IMR-90 (cell line): Measurements from ENCODE around the gene ASB6. TPM values are rescaled to one million over a fixed set of nuclear protein-coding genes. Genes with fewer than 3 reads are reported as not detected.

Experiments
- ATAC-seq: fragments of 200-7000 bp; cut with Tn5 transposase; 2 replicates; pipeline ENCODE4 v1.9.1; 2020; ENCODE audit warnings: low read depth, mild to moderate bottlenecking, moderate library complexity
- BruUV-seq: library from RNA; stranded (reverse); fragments of 400-500 nt; replicated peaks from 2 replicates; lab custom pipeline; 2021; lab: Mats Ljungman, UMichigan
- CTCF ChIA-PET: fragments of 300-600 bp; formaldehyde crosslinking; extraction: SDS; loops from one replicate; lab custom pipeline; 2021; ENCODE audit warnings: antibody characterized with exemption; lab: Yijun Ruan, JAX
- POLR2A ChIA-PET: fragments of 300-600 bp; sonication (Branson Sonifier 250); formaldehyde crosslinking; loops from one replicate; lab custom pipeline; 2022; ENCODE audit warnings: antibody characterized with exemption; ENCODE audit not compliant: unreplicated experiment; lab: Charles Lee
- DNase-seq: peaks from one replicate; pipeline ENCODE4 v3.0.0; 2013
- H2AFZ ChIP-seq: replicated peaks from 2 replicates; pipeline ENCODE3; 2013; ENCODE audit warnings: low read length, mild to moderate bottlenecking; ENCODE audit not compliant: poor library complexity
- H2AK5ac ChIP-seq: 2 replicates; pipeline ENCODE4 v1.6.1; 2013; ENCODE audit warnings: low read depth, low read length, inconsistent platforms
- H2AK9ac ChIP-seq: replicated peaks from 2 replicates; pipeline ENCODE3; 2013; ENCODE audit warnings: mild to moderate bottlenecking, low read depth, low read length, moderate library complexity; ENCODE audit not compliant: poor library complexity
- H2BK120ac ChIP-seq: 2 replicates; pipeline ENCODE4 v1.6.1; 2013; ENCODE audit warnings: low read depth, low read length, inconsistent platforms
- H2BK15ac ChIP-seq: 3 replicates; pipeline ENCODE4 v1.6.1; 2013; ENCODE audit warnings: low read depth, low read length, inconsistent platforms
- H2BK20ac ChIP-seq: 2 replicates; pipeline ENCODE4 v1.6.1; 2013; ENCODE audit warnings: low read depth, mild to moderate bottlenecking, inconsistent platforms, low read length, moderate library complexity
- H2BK5ac ChIP-seq: 2 replicates; pipeline ENCODE4 v1.6.1; 2013; ENCODE audit warnings: mild to moderate bottlenecking, low read depth, low read length, inconsistent platforms; ENCODE audit not compliant: poor library complexity, severe bottlenecking
- H3K14ac ChIP-seq: replicated peaks from 2 replicates; pipeline ENCODE4 v1.6.1; 2013; ENCODE audit warnings: low read depth, low read length, inconsistent platforms
- H3K18ac ChIP-seq: 2 replicates; pipeline ENCODE4 v1.6.1; 2013; ENCODE audit warnings: low read depth, low read length, control low read depth
- H3K23ac ChIP-seq: 2 replicates; pipeline ENCODE4 v1.6.1; 2013; ENCODE audit warnings: low read depth, low read length, inconsistent platforms
- H3K27ac ChIP-seq: 2 replicates; pipeline ENCODE4 v1.5.1; 2013; ENCODE audit warnings: mild to moderate bottlenecking, control low read depth, low read length; ENCODE audit not compliant: insufficient read depth
- H3K27me3 ChIP-seq: 2 replicates; pipeline ENCODE4 v1.6.1; 2013; ENCODE audit warnings: low read length; ENCODE audit not compliant: control insufficient read depth, insufficient read depth
- H3K36me3 ChIP-seq: 2 replicates; pipeline ENCODE4 v1.6.1; 2013; ENCODE audit warnings: low read length, mixed read lengths; ENCODE audit not compliant: control insufficient read depth, insufficient read depth
- H3K4ac ChIP-seq: 2 replicates; pipeline ENCODE4 v1.6.1; 2013; ENCODE audit warnings: low read depth, low read length, inconsistent platforms
- H3K4me1 ChIP-seq: 2 replicates; pipeline ENCODE4 v1.6.1; 2013; ENCODE audit warnings: low read length, mixed read lengths; ENCODE audit not compliant: control insufficient read depth, insufficient read depth
- H3K4me2 ChIP-seq: 2 replicates; pipeline ENCODE4 v1.6.1; 2013; ENCODE audit warnings: low read depth, mild to moderate bottlenecking, control low read depth, low read length, moderate library complexity
- H3K4me3 ChIP-seq: 2 replicates; pipeline ENCODE4 v1.5.1; 2013; ENCODE audit warnings: low read depth, mild to moderate bottlenecking, control low read depth, low read length, moderate library complexity; ENCODE audit not compliant: insufficient read depth
- H3K56ac ChIP-seq: 2 replicates; pipeline ENCODE4 v1.6.1; 2013; ENCODE audit warnings: low read length, inconsistent platforms; ENCODE audit not compliant: insufficient read depth; ENCODE audit errors: extremely low read depth
- H3K79me1 ChIP-seq, 2 experiments: 2 replicates each; pipeline ENCODE4 v1.6.1; 2013; ENCODE audit warnings: low read length in 2 of 2, inconsistent platforms in 1 of 2, low read depth in 1 of 2
- H3K9ac ChIP-seq: 2 replicates; pipeline ENCODE4 v1.6.1; 2013; ENCODE audit warnings: low read depth, low read length, control low read depth
- H3K9me1 ChIP-seq: 2 replicates; pipeline ENCODE4 v1.6.1; 2013; ENCODE audit warnings: low read length, inconsistent platforms; ENCODE audit not compliant: insufficient read depth
- H3K9me3 ChIP-seq: 2 replicates; pipeline ENCODE4 v1.6.1; 2013; ENCODE audit warnings: low read length; ENCODE audit not compliant: control insufficient read depth, insufficient read depth
- H4K20me1 ChIP-seq: 2 replicates; pipeline ENCODE4 v1.6.1; 2013; ENCODE audit warnings: low read length, inconsistent platforms; ENCODE audit not compliant: insufficient read depth
- H4K5ac ChIP-seq: 2 replicates; pipeline ENCODE4 v1.6.1; 2013; ENCODE audit warnings: mild to moderate bottlenecking, low read depth, low read length, control low read depth
- H4K8ac ChIP-seq, 2 experiments: 2 replicates each; pipeline ENCODE4 v1.6.1; 2013; ENCODE audit warnings: low read depth in 2 of 2, low read length in 2 of 2, control low read depth in 1 of 2, inconsistent platforms in 1 of 2
- H4K91ac ChIP-seq: 2 replicates; pipeline ENCODE4 v1.6.1; 2013; ENCODE audit warnings: low read depth, low read length, inconsistent platforms; ENCODE audit not compliant: insufficient read depth
- CEBPB ChIP-seq: IDR thresholded peaks from 2 replicates; pipeline ENCODE4 v1.6.1; 2012; ENCODE audit warnings: low read depth, low read length, improper control_type of control experiment
- WGBS, 2 experiments: methylation state at CpG; one replicate each; pipeline versions ENCODE4 v1.1.5 to v1.1.7; 2013; ENCODE audit warnings: missing lambda C conversion rate in 2 of 2; ENCODE audit not compliant: insufficient read length in 1 of 2; ENCODE audit errors: extremely low coverage in 2 of 2; 5-methylcytosine and 5-hydroxymethylcytosine counted together
- dilution Hi-C: fragments of 300-500 bp; cut with HindIII; formaldehyde crosslinking; loops from one replicate; pipeline ENCODE4 v1.14.3; 2018; ENCODE audit warnings: low sequenced_read_pairs; ENCODE audit not compliant: unreplicated experiment
- in situ Hi-C: fragments of 300-500 bp; cut with MboI; formaldehyde crosslinking; loops from 3 replicates; pipeline ENCODE4 v1.14.3; 2019; ENCODE audit warnings: low sequenced_read_pairs, inconsistent platforms, mixed read lengths
- intact Hi-C: fragments of 100-400 bp; cut with micrococcal nuclease; formaldehyde crosslinking; loops from 2 replicates; pipeline ENCODE4 v1.10.0; 2022
- polyA plus RNA-seq, 3 experiments: library from polyadenylated mRNA; depleted of rRNA; stranded (reverse); fragments of >200 nt; gene quantifications; 2 replicates each; pipeline ENCODE4 v1.2.3, GENCODE V29; 2012; ENCODE audit warnings: low replicate concordance in 1 of 3
- total RNA-seq: library from RNA; depleted of rRNA; stranded (reverse); fragments of >200 nt; gene quantifications from 2 replicates; pipeline ENCODE4 v1.2.3, GENCODE V29; 2012
- TF ChIP-seq, protein P1 (sequence below): fragments of 150-350 bp; IDR thresholded peaks from 2 replicates; pipeline ENCODE4 v1.6.1; 2017; ENCODE audit warnings: mild to moderate bottlenecking, antibody characterized with exemption, low read length, low read depth

ASB6 gene
- total and polyA plus RNA-seq, 2 of the 4 experiments (the other 2 are of a cell fraction): 9.7 to 28.9 TPM

DNA sequence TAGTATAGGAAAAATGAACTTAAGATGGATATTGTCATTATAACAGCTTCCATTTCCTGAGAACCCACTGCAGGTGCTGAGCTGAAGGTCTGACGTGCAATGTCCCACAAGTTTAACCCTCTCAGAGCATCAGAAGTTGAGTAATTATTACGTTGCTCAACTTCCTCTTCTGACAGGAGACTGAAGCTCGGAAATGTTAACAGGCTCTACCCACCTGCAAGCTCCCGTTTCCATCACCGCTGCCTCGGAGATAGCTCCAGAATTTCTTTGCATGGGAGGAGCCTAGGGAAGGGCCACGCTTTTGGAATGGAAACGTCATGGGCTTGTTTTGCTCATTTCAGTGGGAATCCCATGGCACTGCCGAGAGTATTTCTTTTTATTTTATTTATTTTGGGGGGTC lies 17.0 kb downstream of the ASB6 start:
- Histone ChIP-seq H3K79me1 (peaks cover 7 to 39% of the 10 kb centered on the region in 2 experiments; a peak in 3 of 4 replicates), H3K56ac (no peak overlapping the region), H3K18ac (no peak overlapping the region), H2AFZ (no peak overlapping the region), H4K8ac (no peak overlapping the region), H3K27me3 (no peaks in the 10 kb centered on the region), H4K91ac (no peak overlapping the region), H3K27ac (no peak overlapping the region), H4K20me1 (peaks cover 33% of the 10 kb centered on the region), H3K4me2 (no peak overlapping the region), H2BK5ac (no peak overlapping the region), H2AK9ac (no peak overlapping the region), H3K4me3 (no peak overlapping the region), H2BK120ac (no peak overlapping the region), H4K5ac (no peak overlapping the region), H3K9me3 (no peaks in the 10 kb centered on the region), H3K9me1 (peaks cover 17% of the 10 kb centered on the region), H2BK15ac (no peak overlapping the region), H3K14ac (no peak overlapping the region), H3K23ac (no peak overlapping the region), H2AK5ac (no peak overlapping the region), H3K36me3 (peaks cover 3% of the 10 kb centered on the region; the same call in 1 of the 2 replicates), H3K9ac (no peak overlapping the region), H3K4me1 (peaks cover 25% of the 10 kb centered on the region), H3K4ac (no peak overlapping the region), H2BK20ac (no peak overlapping the region)
- CTCF ChIA-PET: interaction anchor here (1.2 to 3.1 kb wide), 3 partner anchors 11 to 493 kb away, joined by 7 to 26 read pairs (median 8); no protein-coding TSS in a partner anchor
- TF ChIP-seq CEBPB: peak; percentile 14; the same call in 1 of the 2 replicates
- TF ChIP-seq, protein P1, sequence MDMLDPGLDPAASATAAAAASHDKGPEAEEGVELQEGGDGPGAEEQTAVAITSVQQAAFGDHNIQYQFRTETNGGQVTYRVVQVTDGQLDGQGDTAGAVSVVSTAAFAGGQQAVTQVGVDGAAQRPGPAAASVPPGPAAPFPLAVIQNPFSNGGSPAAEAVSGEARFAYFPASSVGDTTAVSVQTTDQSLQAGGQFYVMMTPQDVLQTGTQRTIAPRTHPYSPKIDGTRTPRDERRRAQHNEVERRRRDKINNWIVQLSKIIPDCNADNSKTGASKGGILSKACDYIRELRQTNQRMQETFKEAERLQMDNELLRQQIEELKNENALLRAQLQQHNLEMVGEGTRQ: no peak
- ATAC-seq (no peak), DNase-seq (peak; percentile 32)
- dilution Hi-C loops: no loop called here
- POLR2A ChIA-PET: interaction anchor here (1.4 kb wide), 1 partner anchor 486 kb away, joined by 3 read pairs; no protein-coding TSS in a partner anchor
- 60% methylated on average over 1 of the region's 9 CpGs; no CpG with 5 or more reads in 1 of the 2 experiments for WGBS, 2 experiments
- no TSS peak for BruUV-seq
- in situ Hi-C loops: no loop called here
- intact Hi-C loops: loop anchor here (1.0 kb wide), 1 partner anchor 486 kb away; no protein-coding TSS in a partner anchor
